Measurements from ENCODE around the gene RIT1. TPM values are rescaled to one million over a fixed set of nuclear protein-coding genes. Genes with fewer than 3 reads are reported as not detected.

The RIT1 gene
- total RNA-seq, 4 donors from 2014 or later, result 9.6 to 16.8 (median 15.2) TPM

GRCh38 chr1:155882235-155882634 is 28.9 kb downstream of the RIT1 start:
- DNase-seq, result no peak
- H3K27me3 ChIP-seq, result no peaks in the 10 kb centered on the region
- H3K9me3 ChIP-seq, result no peaks in the 10 kb centered on the region
- intact Hi-C loops (cut with DNase I; ENCODE audit: low total_unique reads) (no loop called here), in situ Hi-C loops (cut with MboI; ENCODE audit: low sequenced_read_pairs in 4 of 4) (no loop called here)
- TF ChIP-seq POLR2A (IDR thresholded peaks at IDR 0.05) (no peak), CTCF (IDR thresholded peaks at IDR 0.05 in 4 of 5, conservative IDR thresholded peaks at IDR 0.05 in 1 of 5) (no peak)
- H3K27ac ChIP-seq, result no peak overlapping the region
- no peaks in the 10 kb centered on the region for H3K36me3 ChIP-seq
- H3K4me3 ChIP-seq, result no peak overlapping the region
- H3K4me1 ChIP-seq, result no peaks in the 10 kb centered on the region
- no peak for ATAC-seq

DNA sequence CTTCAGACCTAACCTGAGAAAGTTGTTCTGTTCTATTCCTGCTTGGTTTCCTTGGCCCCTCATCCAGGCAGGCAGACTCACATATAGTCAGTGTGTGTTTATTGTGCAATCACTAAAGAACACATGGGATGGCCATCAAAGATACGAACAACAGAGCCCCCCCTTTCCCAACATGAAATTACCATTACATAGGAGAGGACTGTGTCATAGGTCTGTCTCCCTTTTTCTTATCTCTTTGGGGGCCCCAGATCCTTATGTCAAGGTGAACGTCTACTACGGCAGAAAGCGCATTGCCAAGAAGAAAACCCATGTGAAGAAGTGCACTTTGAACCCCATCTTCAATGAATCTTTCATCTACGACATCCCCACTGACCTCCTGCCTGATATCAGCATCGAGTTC is 30.2 kb downstream of the RIT1 start:
- no peak for ATAC-seq
- H3K4me3 ChIP-seq, result no peak overlapping the region
- intact Hi-C loops (cut with DNase I; ENCODE audit: low total_unique reads), result no loop called here

DNA sequence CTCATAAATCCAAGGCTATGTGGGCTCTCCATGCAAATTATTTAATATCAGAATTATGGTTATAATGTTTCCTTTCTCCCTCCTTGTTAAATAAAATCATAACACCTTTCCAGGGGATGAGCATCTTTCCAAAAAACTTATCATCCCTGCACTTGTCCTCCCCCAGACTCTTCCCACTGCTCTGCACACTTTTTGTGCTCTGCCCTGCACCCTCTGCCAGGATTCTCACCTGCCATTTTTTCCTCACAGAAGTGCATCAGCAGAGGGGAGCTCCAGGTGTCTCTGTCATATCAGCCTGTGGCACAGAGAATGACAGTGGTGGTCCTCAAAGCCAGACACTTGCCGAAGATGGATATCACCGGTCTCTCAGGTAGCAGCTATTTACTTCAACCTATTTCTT is 30.9 kb downstream of the RIT1 start:
- ATAC-seq (no peak), DNase-seq (no peak)
- intact Hi-C loops (cut with DNase I; ENCODE audit: low total_unique reads) (no loop called here), in situ Hi-C loops (cut with MboI; ENCODE audit: low sequenced_read_pairs in 4 of 4) (no loop called here)
- H3K4me3 ChIP-seq, result no peak overlapping the region
- H3K27ac ChIP-seq, result no peak overlapping the region
- H3K27me3 ChIP-seq, result no peaks in the 10 kb centered on the region
- H3K36me3 ChIP-seq, result no peaks in the 10 kb centered on the region
- H3K4me1 ChIP-seq, result no peaks in the 10 kb centered on the region
- no peaks in the 10 kb centered on the region for H3K9me3 ChIP-seq
- no peak for TF ChIP-seq POLR2A (IDR thresholded peaks at IDR 0.05)

More for the DNA sequence above, 30.2 kb downstream of the RIT1 start:
- H3K27me3 ChIP-seq, result no peaks in the 10 kb centered on the region
- no peaks in the 10 kb centered on the region for H3K9me3 ChIP-seq
- in situ Hi-C loops (cut with MboI; ENCODE audit: low sequenced_read_pairs in 4 of 4), result no loop called here
- no peaks in the 10 kb centered on the region for H3K36me3 ChIP-seq
- no peak for DNase-seq
- TF ChIP-seq POLR2A (IDR thresholded peaks at IDR 0.05), result no peak
- TF ChIP-seq CTCF (IDR thresholded peaks at IDR 0.05 in 4 of 5, conservative IDR thresholded peaks at IDR 0.05 in 1 of 5), result no peak
- H3K4me1 ChIP-seq, result no peaks in the 10 kb centered on the region
- no peak overlapping the region for H3K27ac ChIP-seq

DNA sequence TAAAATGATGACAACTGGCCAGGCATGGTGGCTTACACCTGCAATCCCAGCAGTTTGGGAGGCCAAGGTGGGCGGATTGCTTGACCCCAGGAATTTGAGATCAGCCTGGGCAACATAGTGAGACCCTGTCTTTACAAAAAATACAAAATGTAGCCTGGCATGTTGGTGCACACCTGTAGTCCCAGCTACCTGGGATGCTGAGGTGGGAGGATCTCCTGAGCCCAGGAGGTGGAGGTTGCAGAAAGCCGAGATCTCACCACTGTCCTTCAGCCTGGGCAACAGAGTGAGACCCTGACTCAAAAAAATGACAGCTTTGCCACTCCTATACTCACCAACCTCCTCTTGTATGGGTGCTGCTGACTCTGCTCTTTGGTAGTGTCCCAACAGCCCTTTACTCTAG is 33.2 kb downstream of the RIT1 start:
- DNase-seq, result no peak
- no peak overlapping the region for H3K4me3 ChIP-seq
- in situ Hi-C loops (cut with MboI; ENCODE audit: low sequenced_read_pairs in 4 of 4) (no loop called here), intact Hi-C loops (cut with DNase I; ENCODE audit: low total_unique reads) (no loop called here)
- TF ChIP-seq CTCF (IDR thresholded peaks at IDR 0.05 in 4 of 5, conservative IDR thresholded peaks at IDR 0.05 in 1 of 5), result no peak
- no peak for TF ChIP-seq POLR2A (IDR thresholded peaks at IDR 0.05)
- H3K36me3 ChIP-seq, result no peaks in the 10 kb centered on the region
- no peak overlapping the region for H3K27ac ChIP-seq
- H3K27me3 ChIP-seq, result no peaks in the 10 kb centered on the region
- H3K4me1 ChIP-seq, result no peaks in the 10 kb centered on the region
- no peaks in the 10 kb centered on the region for H3K9me3 ChIP-seq
- ATAC-seq, result no peak

GRCh38 chr1:155873860-155874259 is 37.3 kb downstream of the RIT1 start:
- TF ChIP-seq POLR2A (IDR thresholded peaks at IDR 0.05) (no peak), CTCF (IDR thresholded peaks at IDR 0.05 in 4 of 5, conservative IDR thresholded peaks at IDR 0.05 in 1 of 5) (no peak)
- H3K4me1 ChIP-seq, result no peaks in the 10 kb centered on the region
- no peak for ATAC-seq
- H3K27ac ChIP-seq, result no peak overlapping the region
- intact Hi-C loops (cut with DNase I; ENCODE audit: low total_unique reads), result no loop called here
- no peaks in the 10 kb centered on the region for H3K9me3 ChIP-seq
- in situ Hi-C loops (cut with MboI; ENCODE audit: low sequenced_read_pairs in 4 of 4), result no loop called here
- DNase-seq, result no peak
- H3K27me3 ChIP-seq, result no peaks in the 10 kb centered on the region
- no peak overlapping the region for H3K4me3 ChIP-seq
- no peaks in the 10 kb centered on the region for H3K36me3 ChIP-seq
